Measurements from ENCODE around the gene PARP14.

DNA sequence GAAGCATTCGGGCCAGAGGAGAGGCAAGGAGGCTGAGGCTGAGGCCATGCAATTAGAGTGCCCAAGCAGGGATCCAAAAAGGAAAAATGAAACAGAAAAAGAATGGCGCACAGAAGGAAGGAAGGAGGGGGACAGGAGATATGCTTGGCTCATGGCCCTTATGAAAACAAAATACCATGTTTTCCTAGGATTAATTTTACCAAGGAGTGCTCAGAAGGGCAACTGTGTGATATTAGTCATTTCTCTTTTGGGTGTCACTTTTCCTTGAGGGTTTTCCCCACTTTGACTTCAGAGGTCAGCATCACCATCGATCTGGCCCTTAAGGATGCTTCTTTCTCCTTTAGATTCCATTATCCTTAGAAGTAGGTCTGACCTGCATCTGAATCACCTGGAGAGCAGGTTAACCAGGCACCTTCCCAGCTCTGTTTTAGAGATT, 1.4 kb downstream of the PARP14 start:
- TF ChIP-seq, protein P1, sequence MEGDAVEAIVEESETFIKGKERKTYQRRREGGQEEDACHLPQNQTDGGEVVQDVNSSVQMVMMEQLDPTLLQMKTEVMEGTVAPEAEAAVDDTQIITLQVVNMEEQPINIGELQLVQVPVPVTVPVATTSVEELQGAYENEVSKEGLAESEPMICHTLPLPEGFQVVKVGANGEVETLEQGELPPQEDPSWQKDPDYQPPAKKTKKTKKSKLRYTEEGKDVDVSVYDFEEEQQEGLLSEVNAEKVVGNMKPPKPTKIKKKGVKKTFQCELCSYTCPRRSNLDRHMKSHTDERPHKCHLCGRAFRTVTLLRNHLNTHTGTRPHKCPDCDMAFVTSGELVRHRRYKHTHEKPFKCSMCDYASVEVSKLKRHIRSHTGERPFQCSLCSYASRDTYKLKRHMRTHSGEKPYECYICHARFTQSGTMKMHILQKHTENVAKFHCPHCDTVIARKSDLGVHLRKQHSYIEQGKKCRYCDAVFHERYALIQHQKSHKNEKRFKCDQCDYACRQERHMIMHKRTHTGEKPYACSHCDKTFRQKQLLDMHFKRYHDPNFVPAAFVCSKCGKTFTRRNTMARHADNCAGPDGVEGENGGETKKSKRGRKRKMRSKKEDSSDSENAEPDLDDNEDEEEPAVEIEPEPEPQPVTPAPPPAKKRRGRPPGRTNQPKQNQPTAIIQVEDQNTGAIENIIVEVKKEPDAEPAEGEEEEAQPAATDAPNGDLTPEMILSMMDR (conservative IDR thresholded peaks at IDR 0.05), result no peak
- no peak for TF ChIP-seq EZH2 (IDR thresholded peaks at IDR 0.05; ENCODE audit: low read depth)

Measured in PC-9 (cell line).